Medulla oblongata (tissue), 1 donor: ENCODE measurements around the gene THOC2.
"Not testable (repeated sequence)": the region's sequence is repeated elsewhere in the genome, so short reads cannot be mapped to it uniquely, and the experiment has no call there.

Source experiments
- DNase-seq: peaks from one replicate; pipeline ENCODE4 v3.0.0-alpha.2; 2015; ENCODE audit errors: extremely low spot score

Gene THOC2

GRCh38 chrX:123735137-123735536, 2.3 kb upstream of the THOC2 start:
- not testable (repeated sequence) for DNase-seq

GRCh38 chrX:123734079-123734478, 1.2 kb upstream of the THOC2 start:
- DNase-seq, result not testable (repeated sequence)

GRCh38 chrX:123731987-123732669, 724 bp downstream of the THOC2 start:
- peak; percentile 2 for DNase-seq

- peak; percentile 2 for DNase-seq
These were observed 1.4 kb downstream of the THOC2 start for GRCh38 chrX:123731258-123731986.

- DNase-seq, result no peak
These were observed 4.3 kb downstream of the THOC2 start for GRCh38 chrX:123728554-123728953.

GRCh38 chrX:123728016-123728415, 4.8 kb downstream of the THOC2 start:
- DNase-seq, result no peak

GRCh38 chrX:123722193-123722592, 10.7 kb downstream of the THOC2 start:
- not testable (repeated sequence) for DNase-seq

GRCh38 chrX:123720486-123720885, 12.4 kb downstream of the THOC2 start:
- DNase-seq, result no peak

- no peak for DNase-seq
These were observed 19.0 kb downstream of the THOC2 start for GRCh38 chrX:123713841-123714240.

GRCh38 chrX:123713434-123713833, 19.4 kb downstream of the THOC2 start:
- no peak for DNase-seq

GRCh38 chrX:123711201-123711600, 21.7 kb downstream of the THOC2 start:
- not testable (repeated sequence) for DNase-seq

- DNase-seq, result no peak
These were observed 28.1 kb downstream of the THOC2 start for GRCh38 chrX:123704781-123705180.

GRCh38 chrX:123698979-123699520, 33.8 kb downstream of the THOC2 start:
- no peak for DNase-seq

- DNase-seq, result no peak
These were observed 36.5 kb downstream of the THOC2 start for GRCh38 chrX:123696334-123696733.

GRCh38 chrX:123695242-123695641, 37.6 kb downstream of the THOC2 start:
- no peak for DNase-seq

GRCh38 chrX:123691776-123692175, 41.1 kb downstream of the THOC2 start:
- DNase-seq, result no peak

GRCh38 chrX:123688524-123688923, 44.3 kb downstream of the THOC2 start:
- no peak for DNase-seq

- DNase-seq, result no peak
These were observed 47.6 kb downstream of the THOC2 start for GRCh38 chrX:123685232-123685631.

- no peak for DNase-seq
These were observed 50.7 kb downstream of the THOC2 start for GRCh38 chrX:123682186-123682585.

GRCh38 chrX:123679733-123680460, 53.0 kb downstream of the THOC2 start:
- DNase-seq, result not testable (repeated sequence)

- DNase-seq, result no peak
These were observed 57.7 kb downstream of the THOC2 start for GRCh38 chrX:123675154-123675553.

- DNase-seq, result no peak
These were observed 59.0 kb downstream of the THOC2 start for GRCh38 chrX:123673813-123674212.
